Osteoblast (primary cell): Measurements from ENCODE around the gene EIF4A2. TPM values are rescaled to one million over a fixed set of nuclear protein-coding genes. Genes with fewer than 3 reads are reported as not detected.

ENCODE experiments used
- DNase-seq: peaks from one replicate; pipeline ENCODE4 v3.0.0; 2011; ENCODE audit warnings: low spot score, mixed read lengths; ENCODE audit not compliant: insufficient read length; ENCODE audit errors: missing footprints
- H2AFZ ChIP-seq: 2 replicates; pipeline ENCODE4 v1.6.0; 2011; ENCODE audit warnings: mild to moderate bottlenecking, low read length
- H3K27ac ChIP-seq: 2 replicates; pipeline ENCODE4 v1.5.1; 2011; ENCODE audit warnings: mild to moderate bottlenecking, low read depth, low read length, moderate library complexity
- H3K27me3 ChIP-seq: 2 replicates; pipeline ENCODE4 v1.6.0; 2012; ENCODE audit warnings: mild to moderate bottlenecking, control low read depth, inconsistent platforms, low read length, moderate library complexity; ENCODE audit not compliant: insufficient read depth
- H3K36me3 ChIP-seq: 2 replicates; pipeline ENCODE4 v1.5.1; 2011; ENCODE audit warnings: mild to moderate bottlenecking, low read length, control low read depth, moderate library complexity; ENCODE audit not compliant: insufficient read depth
- H3K4me1 ChIP-seq: 2 replicates; pipeline ENCODE4 v1.5.1; 2011; ENCODE audit warnings: mild to moderate bottlenecking, low read length, control low read depth, moderate library complexity; ENCODE audit not compliant: insufficient read depth
- H3K4me2 ChIP-seq: 2 replicates; pipeline ENCODE4 v1.6.0; 2011; ENCODE audit warnings: mild to moderate bottlenecking, low read length; ENCODE audit not compliant: insufficient read depth
- H3K4me3 ChIP-seq: fragments of 200-600 bp; sonication (generic); 3 replicates; pipeline ENCODE4 v1.5.1; 2012; ENCODE audit warnings: mild to moderate bottlenecking, low read length, inconsistent platforms; ENCODE audit not compliant: insufficient read depth
- H3K79me2 ChIP-seq: 2 replicates; pipeline ENCODE4 v1.6.0; 2012; ENCODE audit warnings: mild to moderate bottlenecking, low read length, control low read depth, inconsistent platforms; ENCODE audit not compliant: insufficient read depth
- H3K9me3 ChIP-seq: 2 replicates; pipeline ENCODE4 v1.5.1; 2011; ENCODE audit warnings: low read depth, low read length, control low read depth
- H4K20me1 ChIP-seq: 2 replicates; pipeline ENCODE4 v1.6.0; 2012; ENCODE audit warnings: mild to moderate bottlenecking, low read length, control low read depth; ENCODE audit not compliant: insufficient read depth
- CTCF ChIP-seq: IDR thresholded peaks from 2 replicates; pipeline ENCODE4 v1.5.1; 2011; ENCODE audit warnings: mild to moderate bottlenecking, low read depth, low read length, moderate library complexity; ENCODE audit errors: extremely low read depth
- total RNA-seq: library from RNA; depleted of rRNA; stranded (reverse); fragments of >200 nt; gene quantifications from 2 replicates; pipeline ENCODE4 v1.2.3, GENCODE V29; 2012

EIF4A2 gene
- total RNA-seq: 438 and 442 TPM in 2 replicates

- peak within 1 kb of the TSS; percentile 73 for H3K4me2 ChIP-seq
- H4K20me1 ChIP-seq: peaks cover 47% of the 10 kb centered on the region
- no peaks in the 10 kb centered on the region for H3K9me3 ChIP-seq
- peak within 1 kb of the TSS; percentile 100 for H3K27ac ChIP-seq
- peak within 1 kb of the TSS; percentile 99 for H2AFZ ChIP-seq
- no peaks in the 10 kb centered on the region for H3K27me3 ChIP-seq
- TF ChIP-seq CTCF: no peak
- peak; percentile 94 for DNase-seq
- H3K36me3 ChIP-seq: peaks cover 42% of the 10 kb centered on the region
- peaks cover 33% of the 10 kb centered on the region for H3K4me1 ChIP-seq
- peaks cover 46% of the 10 kb centered on the region for H3K79me2 ChIP-seq
- peak within 1 kb of the TSS; percentile 100 for H3K4me3 ChIP-seq
Measured at GRCh38 chr3:186783058-186783730, at the start of gene EIF4A2. TSS of gene EIF4A2 (plus strand) at chr3:186783577. CDS start at chr3:186783611, 34 bp downstream.

GRCh38 chr3:186742618-186743380 is 40.6 kb upstream of the EIF4A2 start:
- H3K36me3 ChIP-seq: no peaks in the 10 kb centered on the region
- no peak overlapping the region for H3K4me2 ChIP-seq
- no peak for TF ChIP-seq CTCF
- no peaks in the 10 kb centered on the region for H3K4me1 ChIP-seq
- H3K79me2 ChIP-seq: no peaks in the 10 kb centered on the region
- H3K27ac ChIP-seq: no peak overlapping the region
- no peaks in the 10 kb centered on the region for H3K27me3 ChIP-seq
- DNase-seq: no peak
- H2AFZ ChIP-seq: no peak overlapping the region
- H3K4me3 ChIP-seq: no peak overlapping the region
- no peaks in the 10 kb centered on the region for H3K9me3 ChIP-seq
- H4K20me1 ChIP-seq: no peaks in the 10 kb centered on the region

DNA sequence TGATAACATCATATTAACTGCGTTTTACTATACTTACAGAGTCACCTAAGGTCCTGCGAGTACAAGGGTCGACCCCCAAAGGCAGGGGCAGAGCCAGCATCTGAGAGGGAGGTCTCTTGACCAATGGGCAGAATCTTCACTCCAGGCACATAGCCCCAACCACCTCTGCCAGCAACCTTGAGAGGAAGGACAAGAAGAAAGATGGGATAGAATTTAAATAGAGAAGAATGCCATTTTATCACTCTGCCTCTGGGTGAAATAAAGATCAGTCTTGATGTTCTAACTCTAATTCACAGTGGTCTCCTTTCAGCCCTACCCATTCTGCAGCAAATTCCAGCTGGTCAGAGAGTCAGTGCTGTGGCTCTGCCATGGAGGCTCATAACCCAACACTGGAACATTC is 39.7 kb upstream of the EIF4A2 start:
- no peak for DNase-seq
- Histone ChIP-seq H3K79me2 (no peaks in the 10 kb centered on the region), H3K27ac (no peak overlapping the region), H3K4me1 (no peaks in the 10 kb centered on the region), H3K27me3 (no peaks in the 10 kb centered on the region), H3K4me3 (no peak overlapping the region), H4K20me1 (no peaks in the 10 kb centered on the region), H3K36me3 (no peaks in the 10 kb centered on the region), H2AFZ (no peak overlapping the region), H3K9me3 (no peaks in the 10 kb centered on the region), H3K4me2 (no peak overlapping the region)
- no peak for TF ChIP-seq CTCF

DNA sequence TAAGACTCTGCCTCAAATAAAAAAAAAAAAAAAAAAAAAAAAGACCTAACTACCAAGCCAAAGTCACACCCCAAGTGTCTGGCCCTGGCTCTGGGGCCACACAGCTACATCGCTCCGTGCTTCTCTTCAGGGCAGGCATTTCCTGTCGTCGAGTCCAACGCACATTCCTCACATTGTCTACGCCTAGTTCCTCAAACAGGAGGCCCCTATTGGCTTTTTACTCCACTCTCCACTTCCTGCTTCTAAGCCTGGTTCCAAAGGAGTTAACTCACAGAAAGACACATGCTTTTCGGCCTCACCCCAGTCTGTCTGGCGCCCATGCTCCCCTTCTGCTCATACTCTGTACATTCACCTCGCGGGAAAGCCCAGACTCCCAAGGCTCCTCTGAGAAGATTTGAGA is 37.4 kb upstream of the EIF4A2 start:
- TF ChIP-seq CTCF: no peak
- Histone ChIP-seq H3K9me3 (no peaks in the 10 kb centered on the region), H3K27me3 (no peaks in the 10 kb centered on the region), H4K20me1 (no peaks in the 10 kb centered on the region), H3K4me1 (no peaks in the 10 kb centered on the region), H3K79me2 (no peaks in the 10 kb centered on the region), H3K27ac (no peak overlapping the region), H3K4me2 (peak overlapping the region; percentile 20), H3K4me3 (no peak overlapping the region), H2AFZ (peak overlapping the region; percentile 26), H3K36me3 (no peaks in the 10 kb centered on the region)
- DNase-seq: no peak
